ENCODE data around the gene NDUFS2.
A peak's percentile ranks its signal among the peaks of the same experiment; 100 is the strongest.

The NDUFS2 gene

DNA sequence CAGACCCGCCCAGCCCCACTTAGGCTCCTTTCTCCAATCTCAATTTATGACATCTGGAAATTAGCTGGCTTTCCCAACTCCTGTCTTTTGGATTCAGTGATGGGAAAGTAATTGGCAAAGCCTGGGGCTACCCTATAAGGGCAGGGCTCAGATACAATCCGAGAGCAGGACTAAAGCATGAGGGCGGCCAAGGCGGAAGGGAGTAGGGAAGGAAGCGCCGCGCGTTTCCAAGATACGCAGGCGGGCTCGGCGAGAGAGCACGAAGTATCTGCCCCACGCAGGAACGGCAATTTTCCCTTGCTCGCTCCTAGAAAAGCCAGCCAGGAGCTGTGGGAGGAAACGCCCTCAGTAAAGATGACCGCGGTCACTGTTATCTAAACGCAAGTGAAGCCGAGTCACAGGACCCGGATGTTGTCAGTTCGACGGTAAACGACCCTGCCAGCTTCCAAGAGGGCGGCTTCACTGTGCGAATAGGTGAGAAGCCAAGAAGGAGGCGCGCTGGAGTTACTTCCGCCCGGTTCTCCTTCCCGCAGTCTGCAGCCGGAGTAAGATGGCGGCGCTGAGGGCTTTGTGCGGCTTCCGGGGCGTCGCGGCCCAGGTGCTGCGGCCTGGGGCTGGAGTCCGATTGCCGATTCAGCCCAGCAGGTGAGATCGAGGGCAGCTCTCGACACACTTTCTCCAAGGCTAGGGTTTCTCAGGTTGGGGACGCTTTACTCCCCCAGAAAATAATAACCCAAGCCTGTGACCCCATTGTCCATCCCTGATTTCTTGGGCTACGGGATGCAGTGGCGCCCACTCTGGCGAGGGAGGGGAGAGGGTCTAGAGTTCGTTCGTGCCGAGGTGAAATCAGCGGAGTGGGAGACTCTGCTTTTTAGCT lies at the start of gene NDUFS2:
NDUFS2 (plus strand) TSS at position 532 of the 877 bp plus-strand sequence; CDS start at position 551, 19 bp downstream.
- DNase-seq: peak; percentile 98

DNA sequence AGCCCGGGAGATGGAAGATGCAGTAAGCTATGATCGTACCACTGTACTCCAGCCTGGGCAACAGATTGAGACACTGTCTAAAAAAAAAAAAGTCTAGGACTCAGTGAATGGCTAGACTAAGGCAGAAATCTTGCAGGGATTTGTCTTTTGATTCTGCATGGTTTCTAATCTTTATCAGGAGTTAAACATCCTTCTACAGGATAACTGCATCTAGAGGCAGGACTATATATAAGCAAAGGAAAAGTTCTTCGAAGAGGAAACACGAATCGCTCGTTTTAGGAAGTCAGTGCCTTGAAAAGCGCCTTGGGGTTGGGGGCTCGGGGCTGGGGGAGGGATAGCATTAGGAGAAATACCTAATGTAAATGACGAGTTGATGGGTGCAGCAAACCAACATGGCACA lies 49.0 kb upstream of the NDUFS2 start:
- DNase-seq: no peak

DNA sequence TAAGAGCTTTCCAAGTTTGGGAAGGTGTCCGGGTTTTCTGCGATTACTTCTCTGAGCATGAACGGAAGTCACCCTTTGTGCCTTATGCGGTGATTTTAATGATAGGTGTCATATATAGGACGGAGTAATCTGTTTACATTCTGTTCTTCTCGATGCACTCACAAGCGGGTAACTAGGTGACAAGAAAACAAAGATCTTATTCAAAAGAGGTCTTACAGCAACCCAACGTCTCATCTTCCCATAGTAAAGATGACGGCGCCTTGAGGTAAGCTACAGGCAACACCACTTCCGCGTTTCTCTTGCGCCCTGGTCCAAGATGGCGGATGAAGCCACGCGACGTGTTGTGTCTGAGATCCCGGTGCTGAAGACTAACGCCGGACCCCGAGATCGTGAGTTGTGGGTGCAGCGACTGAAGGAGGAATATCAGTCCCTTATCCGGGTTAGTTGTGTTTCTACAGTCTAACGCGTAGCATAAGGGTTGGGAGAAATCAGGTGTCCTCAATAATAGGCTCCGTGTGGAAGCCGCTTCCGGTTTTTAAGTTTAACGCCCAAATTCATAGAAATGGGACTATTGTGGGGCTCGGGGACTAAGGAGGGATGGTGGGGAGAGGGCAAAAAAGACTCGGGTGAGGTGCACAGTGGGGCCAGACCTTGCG lies 48.4 kb upstream of the NDUFS2 start, which contains the start of gene UFC1:
UFC1 (plus strand) TSS at position 297 of the 656 bp plus-strand sequence; CDS start at position 317, 20 bp downstream.
- DNase-seq: peak; percentile 85

DNA sequence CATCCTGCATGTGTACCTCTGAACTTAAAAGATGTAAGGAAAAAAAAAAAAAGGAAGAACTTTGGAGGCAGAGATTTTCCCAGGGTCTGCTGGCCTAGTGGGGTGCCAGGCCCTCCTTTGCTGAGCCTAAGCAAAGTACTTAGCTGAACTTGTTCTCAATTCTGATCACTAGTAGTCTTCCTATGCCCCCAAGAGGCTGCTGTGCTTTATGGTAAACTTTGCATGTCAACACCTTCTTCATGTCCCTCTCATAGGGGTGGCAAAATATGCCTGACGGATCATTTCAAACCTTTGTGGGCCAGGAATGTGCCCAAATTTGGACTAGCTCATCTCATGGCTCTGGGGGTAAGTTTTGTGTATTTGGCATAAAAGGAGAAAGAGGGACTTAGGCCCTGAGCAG lies 44.3 kb upstream of the NDUFS2 start:
- DNase-seq: no peak

DNA sequence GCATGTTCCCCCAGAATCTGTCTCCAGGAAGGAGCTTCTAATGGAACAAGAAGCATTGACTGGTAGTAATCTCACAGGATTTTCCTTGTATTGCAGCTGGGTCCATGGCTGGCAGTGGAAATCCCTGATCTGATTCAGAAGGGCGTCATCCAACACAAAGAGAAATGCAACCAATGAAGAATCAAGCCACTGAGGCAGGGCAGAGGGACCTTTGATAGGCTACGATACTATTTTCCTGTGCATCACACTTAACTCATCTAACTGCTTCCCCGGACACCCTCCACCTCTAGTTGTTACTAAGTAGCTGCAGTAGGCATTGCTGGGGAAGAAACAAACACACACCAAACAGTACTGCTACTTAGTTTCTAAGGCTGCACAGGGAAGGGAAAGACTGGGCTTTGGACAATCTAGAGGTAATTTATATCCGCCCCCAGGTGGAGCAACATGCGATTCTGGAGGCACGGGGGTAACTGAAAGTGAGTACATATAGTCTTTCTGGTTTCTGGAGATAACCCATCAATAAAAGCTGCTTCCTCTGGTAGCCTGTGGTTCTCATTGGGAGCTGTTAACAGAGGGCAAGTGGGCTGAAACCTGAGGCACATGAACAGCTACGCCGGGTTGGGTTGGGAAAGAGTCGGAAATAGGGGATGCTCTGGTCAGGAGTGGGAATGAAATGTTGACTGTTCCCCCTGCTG lies 43.7 kb upstream of the NDUFS2 start:
- no peak for DNase-seq

DNA sequence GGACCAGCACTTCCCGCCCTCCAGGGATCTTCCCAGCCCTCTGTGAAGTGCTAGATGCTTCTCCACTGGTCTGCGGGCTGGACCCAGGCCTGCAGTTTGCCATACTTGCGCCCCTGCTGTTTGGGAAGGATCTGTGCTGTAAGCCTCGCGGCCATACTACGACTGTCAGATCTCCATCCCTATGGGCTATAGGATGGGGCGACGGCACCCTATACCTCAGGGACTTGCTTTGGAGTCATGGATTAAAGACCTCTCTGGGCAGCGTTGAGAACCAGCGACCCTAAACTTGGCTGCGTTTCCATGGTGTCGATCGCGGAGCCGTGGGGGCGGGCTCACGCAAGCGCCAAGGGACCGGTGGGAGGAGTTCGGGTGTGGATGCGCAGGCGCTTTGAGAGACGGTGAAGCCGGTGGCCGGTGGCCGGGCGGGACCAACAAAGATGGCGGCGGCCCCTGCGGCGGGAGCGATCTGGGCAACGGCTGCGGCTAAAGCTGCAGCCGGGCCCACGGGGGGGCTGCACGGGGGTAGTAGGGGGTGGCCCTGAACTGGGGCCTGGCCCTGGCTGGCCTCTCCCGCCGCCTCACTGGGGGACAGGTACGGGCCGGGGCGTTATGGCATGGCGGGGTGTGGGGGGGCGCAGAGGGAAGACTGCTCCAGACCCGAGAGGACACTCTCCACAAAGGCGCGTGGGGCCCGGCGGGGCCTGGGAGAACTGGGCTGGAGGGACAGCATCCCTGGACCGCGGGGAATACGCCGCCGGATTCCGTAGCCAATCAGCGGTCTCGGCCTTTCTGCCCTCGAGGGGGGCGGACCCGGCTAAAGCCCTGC lies 42.9 kb upstream of the NDUFS2 start, which contains the start of gene USP21:
USP21 (plus strand) TSS at position 414 of the 826 bp plus-strand sequence. CDS start 1,141 bp downstream, outside the sequence.
- DNase-seq: peak; percentile 71

DNA sequence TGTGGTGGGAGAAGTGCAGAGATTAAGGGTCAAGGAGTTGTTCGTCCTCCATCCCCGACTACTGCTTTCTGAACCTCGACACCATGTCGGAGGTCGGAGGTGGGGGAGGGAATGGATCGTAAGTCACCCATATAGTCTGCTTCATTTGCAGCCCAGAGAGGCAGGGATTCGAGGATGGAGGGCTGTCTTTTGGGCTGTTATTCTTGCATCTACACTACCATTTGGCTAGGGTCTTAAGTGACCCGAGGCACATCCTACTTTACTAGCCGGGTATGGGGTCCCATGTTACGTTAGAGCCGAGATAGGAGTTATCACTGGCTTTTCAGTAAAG lies 42.3 kb upstream of the NDUFS2 start:
- DNase-seq: no peak

DNA sequence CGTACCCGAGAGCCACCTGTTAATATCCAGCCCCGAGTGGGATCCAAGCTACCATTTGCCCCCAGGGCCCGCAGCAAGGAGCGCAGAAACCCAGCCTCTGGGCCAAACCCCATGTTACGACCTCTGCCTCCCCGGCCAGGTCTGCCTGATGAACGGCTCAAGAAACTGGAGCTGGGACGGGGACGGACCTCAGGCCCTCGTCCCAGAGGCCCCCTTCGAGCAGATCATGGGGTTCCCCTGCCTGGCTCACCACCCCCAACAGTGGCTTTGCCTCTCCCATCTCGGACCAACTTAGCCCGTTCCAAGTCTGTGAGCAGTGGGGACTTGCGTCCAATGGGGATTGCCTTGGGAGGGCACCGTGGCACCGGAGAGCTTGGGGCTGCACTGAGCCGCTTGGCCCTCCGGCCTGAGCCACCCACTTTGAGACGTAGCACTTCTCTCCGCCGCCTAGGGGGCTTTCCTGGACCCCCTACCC lies 41.5 kb upstream of the NDUFS2 start:
- DNase-seq: no peak

DNA sequence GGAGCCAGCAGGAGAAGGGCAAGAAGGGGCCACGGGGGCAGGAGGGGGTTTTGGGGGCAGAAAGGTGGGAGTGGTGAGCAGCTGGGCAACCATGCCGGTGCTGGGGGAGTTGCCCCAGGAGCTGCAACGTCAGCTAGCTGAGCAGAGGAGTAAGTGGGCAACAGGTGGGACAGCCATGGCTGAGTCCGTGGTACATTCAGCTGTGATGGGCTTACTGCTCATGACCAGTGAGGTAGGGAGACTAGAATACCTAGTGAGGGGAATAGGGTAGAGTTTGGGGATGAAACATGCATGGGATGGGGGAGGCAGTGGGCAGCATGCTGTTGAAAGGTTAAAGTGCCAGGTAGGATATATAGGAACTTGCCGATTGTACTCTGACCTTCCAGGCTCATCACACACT lies 40.5 kb upstream of the NDUFS2 start:
- no peak for DNase-seq

DNA sequence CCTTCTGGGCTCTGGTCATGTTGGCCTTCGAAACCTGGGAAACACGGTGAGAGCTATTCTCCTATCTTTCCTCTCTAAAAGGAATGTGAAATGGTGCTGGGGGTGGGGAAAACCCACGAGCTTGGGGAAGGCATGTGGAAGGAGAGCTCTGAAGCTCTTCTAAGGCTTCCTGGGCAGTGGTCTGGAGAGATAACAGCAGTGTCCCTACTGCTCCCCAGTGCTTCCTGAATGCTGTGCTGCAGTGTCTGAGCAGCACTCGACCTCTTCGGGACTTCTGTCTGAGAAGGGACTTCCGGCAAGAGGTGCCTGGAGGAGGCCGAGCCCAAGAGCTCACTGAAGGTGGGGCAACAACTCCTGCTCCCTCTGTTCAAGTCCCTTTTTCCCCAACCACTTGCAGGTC lies 40.1 kb upstream of the NDUFS2 start:
- DNase-seq: no peak

DNA sequence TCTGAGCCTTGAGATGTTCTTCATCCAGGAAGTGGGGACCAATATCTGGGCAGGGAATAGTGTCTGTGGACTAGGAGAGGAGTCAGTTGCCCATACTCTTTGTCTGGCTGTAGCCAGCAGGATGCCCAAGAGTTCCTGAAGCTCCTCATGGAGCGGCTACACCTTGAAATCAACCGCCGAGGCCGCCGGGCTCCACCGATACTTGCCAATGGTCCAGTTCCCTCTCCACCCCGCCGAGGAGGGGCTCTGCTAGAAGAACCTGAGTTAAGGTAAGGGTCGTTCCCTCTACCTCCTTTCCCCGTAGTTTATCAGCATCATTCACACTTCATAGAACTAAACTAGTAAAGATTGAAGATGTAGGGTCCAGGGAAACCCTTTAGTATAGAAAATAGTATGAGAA lies 39.4 kb upstream of the NDUFS2 start:
- no peak for DNase-seq

DNA sequence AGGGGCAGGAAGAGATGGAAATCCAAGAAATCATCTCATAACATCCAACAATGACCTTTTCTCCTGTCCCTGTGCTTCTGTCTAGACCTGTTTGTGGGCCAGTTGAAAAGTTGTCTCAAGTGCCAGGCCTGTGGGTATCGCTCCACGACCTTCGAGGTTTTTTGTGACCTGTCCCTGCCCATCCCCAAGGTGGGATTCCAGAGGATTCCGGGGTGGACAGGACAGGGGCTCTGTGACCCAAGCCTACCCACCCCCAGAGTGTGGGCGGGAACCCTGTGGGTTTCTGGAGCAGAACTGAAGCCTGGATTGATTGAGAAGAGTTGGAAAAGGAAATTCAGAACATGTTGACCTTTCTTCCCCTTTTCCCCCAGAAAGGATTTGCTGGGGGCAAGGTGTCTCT lies 38.4 kb upstream of the NDUFS2 start:
- DNase-seq: no peak

DNA sequence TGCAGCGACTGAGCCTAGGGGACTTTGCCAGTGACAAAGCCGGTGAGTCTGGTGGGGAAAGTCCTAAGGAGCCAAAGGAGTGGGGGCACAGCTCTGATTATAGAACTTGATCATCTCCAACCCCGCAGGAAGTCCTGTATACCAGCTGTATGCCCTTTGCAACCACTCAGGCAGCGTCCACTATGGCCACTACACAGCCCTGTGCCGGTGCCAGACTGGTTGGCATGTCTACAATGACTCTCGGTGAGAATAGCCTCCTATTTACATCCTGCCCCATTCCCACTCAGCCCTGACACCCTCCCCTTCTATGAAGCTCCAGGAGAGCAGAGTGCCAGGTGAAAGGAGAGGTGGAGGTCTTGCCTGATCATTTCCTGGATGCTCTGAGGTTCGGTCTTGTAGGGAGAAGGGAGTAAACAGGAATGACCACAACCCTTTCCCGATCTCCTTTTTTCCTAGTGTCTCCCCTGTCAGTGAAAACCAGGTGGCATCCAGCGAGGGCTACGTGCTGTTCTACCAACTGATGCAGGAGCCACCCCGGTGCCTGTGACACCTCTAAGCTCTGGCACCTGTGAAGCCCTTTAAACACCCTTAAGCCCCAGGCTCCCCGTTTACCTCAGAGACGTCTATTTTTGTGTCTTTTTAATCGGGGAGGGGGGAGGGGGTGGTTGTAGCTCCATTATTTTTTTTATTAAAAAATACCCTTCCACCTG lies 37.1 kb upstream of the NDUFS2 start:
- no peak for DNase-seq

DNA sequence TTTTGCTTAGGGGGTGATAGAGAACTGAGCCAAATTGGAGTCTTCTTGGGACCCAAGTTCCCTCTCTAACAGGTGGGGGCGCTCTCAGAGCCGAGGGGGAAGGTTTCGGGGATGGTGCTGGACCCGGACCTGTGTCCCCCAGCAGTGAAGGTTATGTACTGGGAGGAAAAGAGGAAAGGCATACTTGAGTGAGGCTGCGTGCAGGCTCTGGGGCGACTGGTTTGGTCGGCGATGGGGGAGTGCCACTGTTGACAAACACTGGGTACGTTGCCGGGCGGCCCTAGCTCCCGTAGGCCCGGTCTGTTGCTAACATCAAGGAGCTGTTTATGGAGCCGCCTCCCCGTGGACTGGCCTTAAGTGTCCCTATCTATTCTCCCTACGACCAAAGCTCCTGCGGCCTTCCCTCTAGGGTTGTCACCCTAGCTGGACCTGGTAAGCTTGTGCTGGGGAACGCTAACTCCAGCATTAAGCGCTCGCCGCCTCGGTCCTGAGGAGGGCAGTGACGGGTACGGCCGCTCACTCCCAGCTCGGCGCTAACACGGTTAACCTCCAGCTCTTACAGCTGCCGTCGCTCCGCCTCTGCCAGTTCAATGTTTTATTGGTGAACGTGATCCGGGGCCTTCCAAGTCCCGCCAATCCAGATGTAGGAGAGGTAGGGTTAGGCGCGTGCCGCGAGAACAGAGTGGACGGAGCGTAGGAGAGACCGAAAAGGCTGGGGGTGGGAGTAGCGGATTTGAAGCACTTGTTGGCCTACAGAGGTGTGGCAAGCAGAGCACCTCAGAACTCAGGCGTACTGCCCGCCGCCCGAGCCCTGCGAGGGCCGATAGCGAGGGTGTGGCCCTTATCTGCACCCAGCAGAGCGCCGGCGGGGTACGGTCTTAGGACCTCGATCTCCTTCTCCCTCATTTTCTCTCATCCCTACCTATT lies 36.2 kb upstream of the NDUFS2 start, which contains the start of gene PPOX:
PPOX (plus strand) TSS at position 685 of the 927 bp plus-strand sequence. CDS start 422 bp downstream, outside the sequence.
- DNase-seq: peak; percentile 97

DNA sequence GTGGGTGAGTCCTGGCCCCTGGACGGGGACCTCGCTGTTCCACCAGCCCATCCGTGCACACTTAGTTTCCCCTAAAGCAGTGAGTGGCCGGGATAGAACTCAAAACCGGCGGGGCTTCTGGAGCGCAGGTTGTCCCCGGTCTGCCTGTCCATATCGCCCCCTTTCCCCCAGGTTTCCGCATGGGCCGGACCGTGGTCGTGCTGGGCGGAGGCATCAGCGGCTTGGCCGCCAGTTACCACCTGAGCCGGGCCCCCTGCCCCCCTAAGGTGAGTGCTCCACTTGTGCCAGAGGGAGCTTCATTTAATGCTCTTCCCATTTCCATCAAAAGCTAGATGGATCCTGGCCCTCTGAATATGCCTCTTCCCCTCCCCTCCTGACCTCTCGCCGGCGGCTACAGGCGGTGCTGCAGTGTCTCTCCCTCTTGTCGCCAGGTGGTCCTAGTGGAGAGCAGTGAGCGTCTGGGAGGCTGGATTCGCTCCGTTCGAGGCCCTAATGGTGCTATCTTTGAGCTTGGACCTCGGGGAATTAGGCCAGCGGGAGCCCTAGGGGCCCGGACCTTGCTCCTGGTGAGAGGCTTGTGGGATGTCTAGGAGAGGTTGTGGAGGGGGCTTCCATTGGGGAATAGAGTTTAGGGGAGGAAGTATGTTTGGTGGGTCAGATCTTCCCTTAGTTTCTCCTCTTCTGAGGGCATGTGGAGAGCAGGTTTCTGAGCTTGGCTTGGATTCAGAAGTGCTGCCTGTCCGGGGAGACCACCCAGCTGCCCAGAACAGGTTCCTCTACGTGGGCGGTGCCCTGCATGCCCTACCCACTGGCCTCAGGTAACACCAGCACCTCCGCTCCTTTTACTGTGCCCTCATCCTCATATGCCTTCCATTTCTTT lies 35.3 kb upstream of the NDUFS2 start:
- no peak for DNase-seq

DNA sequence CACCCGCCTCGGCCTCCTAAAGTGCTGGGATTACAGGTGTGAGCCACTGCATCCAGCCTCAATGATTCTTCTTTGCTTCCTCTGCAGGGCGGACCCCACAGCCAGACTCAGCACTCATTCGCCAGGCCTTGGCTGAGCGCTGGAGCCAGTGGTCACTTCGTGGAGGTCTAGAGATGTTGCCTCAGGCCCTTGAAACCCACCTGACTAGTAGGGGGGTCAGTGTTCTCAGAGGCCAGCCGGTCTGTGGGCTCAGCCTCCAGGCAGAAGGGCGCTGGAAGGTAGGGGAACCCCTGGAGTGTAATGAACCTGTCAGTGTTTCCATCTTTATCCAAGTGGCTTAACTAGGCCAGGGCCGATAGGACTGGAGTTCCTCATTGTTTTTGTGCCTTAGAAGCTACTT lies 33.3 kb upstream of the NDUFS2 start:
- DNase-seq: no peak

DNA sequence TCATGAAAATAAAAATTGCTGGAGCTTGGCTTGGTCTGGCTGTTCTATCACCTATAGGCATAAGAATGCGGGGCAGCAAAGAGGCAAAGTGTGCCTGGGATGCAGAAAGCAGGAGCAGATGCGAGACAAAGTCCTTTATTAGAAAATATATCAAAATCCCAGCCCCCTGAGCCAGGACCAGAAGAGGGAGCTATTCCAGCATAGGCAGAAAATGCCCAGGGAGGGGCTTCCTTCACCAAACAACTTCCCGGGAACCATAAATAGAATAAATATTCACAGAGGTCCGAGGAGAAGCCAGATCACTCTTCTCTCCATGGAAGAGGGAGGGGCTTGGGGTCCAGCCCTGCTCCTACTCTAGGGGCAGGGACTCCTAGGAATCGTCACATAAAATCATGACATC lies 31.0 kb upstream of the NDUFS2 start:
- DNase-seq: no peak

DNA sequence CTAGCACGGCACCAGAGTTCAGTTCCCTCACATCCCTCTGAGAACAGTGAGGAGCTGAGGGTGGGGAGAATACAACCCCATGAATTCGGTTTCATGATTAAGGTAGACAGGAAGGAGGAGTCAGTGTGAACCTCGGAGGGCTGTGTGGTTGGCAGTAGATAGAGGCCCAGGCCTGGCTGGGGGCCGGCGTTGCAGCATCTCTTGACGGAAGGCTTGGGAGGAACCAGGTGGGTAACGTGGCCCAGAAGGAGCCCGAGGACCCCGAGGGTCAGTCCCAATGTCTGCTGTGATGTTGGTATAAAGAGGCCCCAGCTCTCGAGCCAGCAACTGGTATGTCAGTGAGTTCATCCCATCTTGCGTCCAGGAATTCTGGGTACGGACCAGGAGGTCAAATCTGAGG lies 30.5 kb upstream of the NDUFS2 start:
- DNase-seq: no peak

DNA sequence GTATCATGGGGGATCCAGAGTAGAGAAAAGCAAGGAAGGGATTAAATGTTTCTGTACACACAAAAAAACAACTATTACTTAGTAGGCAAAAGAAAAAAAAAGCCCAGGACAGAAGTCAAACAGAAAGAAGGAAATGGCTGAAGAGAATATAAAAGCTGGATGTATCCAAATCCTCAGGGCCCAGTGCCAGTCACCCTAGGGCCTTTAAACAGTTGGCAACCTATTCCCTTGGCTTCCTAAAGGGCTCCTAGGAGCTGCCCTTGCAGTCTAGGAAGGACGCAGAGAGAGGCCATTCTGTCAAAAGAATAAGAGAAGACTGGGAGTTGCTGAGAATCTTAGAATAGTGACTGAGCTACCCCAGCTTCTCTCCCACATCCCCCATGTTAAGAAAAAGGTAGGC lies 29.8 kb upstream of the NDUFS2 start:
- DNase-seq: no peak
